B cell (primary cell): ENCODE data around the gene RAB3D. TPM values are rescaled to one million over a fixed set of nuclear protein-coding genes. Genes with fewer than 3 reads are reported as not detected.
"Not testable (repeated sequence)": the region's sequence is repeated elsewhere in the genome, so short reads cannot be mapped to it uniquely, and the experiment has no call there.

Experiments used
- ATAC-seq: fragments of 200-7000 bp; cut with Tn5 transposase; one replicate; pipeline ENCODE4 v1.10.0; 2021; ENCODE audit warnings: low read depth, mild to moderate bottlenecking, moderate number of reproducible peaks, moderate library complexity
- CTCF ChIA-PET: fragments of 350-600 bp; sonication (Branson Sonifier 250); formaldehyde crosslinking; loops from one replicate; lab custom pipeline; 2021; ENCODE audit warnings: antibody characterized with exemption, inconsistent platforms; lab: Charles Lee
- POLR2A ChIA-PET: fragments of 350-600 bp; sonication (Branson Sonifier 250); formaldehyde crosslinking; loops from one replicate; lab custom pipeline; 2021; ENCODE audit warnings: antibody characterized with exemption; lab: Charles Lee
- DNase-seq: peaks from one replicate; pipeline ENCODE4 v3.0.0; 2013
- H2AFZ ChIP-seq: 2 replicates; pipeline ENCODE4 v1.6.1; 2012; ENCODE audit warnings: mild to moderate bottlenecking, low read depth, low read length; ENCODE audit not compliant: insufficient read depth, poor library complexity, severe bottlenecking
- H3K27ac ChIP-seq, 2 donors: 1 replicate in 1 of 2; 2 replicates in 1 of 2; pipeline ENCODE4 v1.5.1; 2012 to 2013; ENCODE audit warnings: low read length in 2 of 2, mild to moderate bottlenecking in 2 of 2, moderate library complexity in 1 of 2
- H3K27me3 ChIP-seq, 4 experiments: fragments of 200-600 bp in 1 of 4; sonication (generic) in 1 of 4; replicated peaks in 1 of 4; 1 replicate in 2 of 4; 2 replicates in 2 of 4; pipeline versions ENCODE4 v1.6.1 to v1.7.0; 2013 to 2016; ENCODE audit warnings: low read length in 3 of 4, mild to moderate bottlenecking in 2 of 4, mixed read lengths in 1 of 4, moderate library complexity in 1 of 4; ENCODE audit not compliant: insufficient read depth in 4 of 4, control insufficient read depth in 3 of 4; ENCODE audit errors: control extremely low read depth in 1 of 4
- H3K36me3 ChIP-seq, 2 experiments: replicated peaks in 1 of 2; 1 replicate in 1 of 2; 2 replicates in 1 of 2; pipeline versions ENCODE4 v1.6.1 to v1.7.1; 2013; ENCODE audit warnings: low read length in 1 of 2; ENCODE audit not compliant: insufficient read depth in 2 of 2, control insufficient read depth in 1 of 2; ENCODE audit errors: control extremely low read depth in 1 of 2, extremely low read depth in 1 of 2
- H3K4me1 ChIP-seq, 2 donors: fragments of 200-600 bp in 1 of 2; sonication (generic) in 1 of 2; 1 replicate in 1 of 2; 2 replicates in 1 of 2; pipeline versions ENCODE4 v1.5.1 to v1.6.1; 2013 to 2017; ENCODE audit warnings: low read length in 2 of 2; ENCODE audit not compliant: control insufficient read depth in 2 of 2, insufficient read depth in 2 of 2
- H3K4me2 ChIP-seq: replicated peaks from 2 replicates; pipeline ENCODE3; 2012; ENCODE audit warnings: mild to moderate bottlenecking, low read depth, low read length; ENCODE audit not compliant: poor library complexity, severe bottlenecking
- H3K4me3 ChIP-seq, 5 experiments: fragments of 200-600 bp in 1 of 5; sonication (generic) in 1 of 5; 1 replicate in 3 of 5; 2 replicates in 2 of 5; pipeline versions ENCODE4 v1.5.1 to v1.7.0; 2011 to 2016; ENCODE audit warnings: low read length in 4 of 5, mild to moderate bottlenecking in 4 of 5, low read depth in 2 of 5, control low read depth in 1 of 5, moderate library complexity in 1 of 5; ENCODE audit not compliant: insufficient read depth in 1 of 5; ENCODE audit errors: control extremely low read depth in 1 of 5, extremely low read depth in 1 of 5
- H3K79me2 ChIP-seq: fragments of 200-600 bp; sonication (generic); one replicate; pipeline ENCODE4 v1.6.0; 2016; ENCODE audit warnings: low read length; ENCODE audit not compliant: control insufficient read depth, insufficient read depth
- H3K9ac ChIP-seq: fragments of 200-600 bp; sonication (generic); 2 replicates; pipeline ENCODE4 v1.6.1; 2017; ENCODE audit warnings: mild to moderate bottlenecking, low read length, moderate library complexity
- H3K9me3 ChIP-seq, 3 donors: one replicate each; pipeline versions ENCODE4 v1.6.1 to v1.7.1; 2013; ENCODE audit warnings: low read length in 2 of 3; ENCODE audit not compliant: control insufficient read depth in 2 of 3, insufficient read depth in 1 of 3; ENCODE audit errors: control extremely low read depth in 1 of 3
- H4K20me1 ChIP-seq: 2 replicates; pipeline ENCODE4 v1.6.0; 2012; ENCODE audit warnings: mild to moderate bottlenecking, low read length; ENCODE audit not compliant: insufficient read depth, control insufficient read depth, poor library complexity, severe bottlenecking
- H3K27ac Mint-ChIP-seq: one replicate; pipeline ENCODE4 v1.8.0; 2021; ENCODE audit warnings: mixed read lengths
- H3K27me3 Mint-ChIP-seq: one replicate; pipeline ENCODE4 v1.8.0; 2021; ENCODE audit warnings: mixed read lengths
- H3K4me1 Mint-ChIP-seq: one replicate; pipeline ENCODE4 v1.8.0; 2021; ENCODE audit warnings: mixed read lengths
- H3K4me3 Mint-ChIP-seq: one replicate; pipeline ENCODE4 v1.8.0; 2021; ENCODE audit warnings: mixed read lengths
- H3K9me3 Mint-ChIP-seq: one replicate; pipeline ENCODE4 v1.8.0; 2022; ENCODE audit warnings: mixed read lengths; ENCODE audit not compliant: insufficient read depth
- EZH2 ChIP-seq: IDR thresholded peaks from 2 replicates; pipeline ENCODE4 v1.6.1; 2012; ENCODE audit warnings: borderline replicate concordance, low read depth, mild to moderate bottlenecking, moderate library complexity, low read length; ENCODE audit not compliant: insufficient read depth, poor library complexity, severe bottlenecking
- whole genome bisulfite sequencing: methylation state at CpG from one replicate; pipeline ENCODE4 v1.1.5; 2013; ENCODE audit warnings: missing lambda C conversion rate; ENCODE audit not compliant: insufficient coverage; 5-methylcytosine and 5-hydroxymethylcytosine counted together
- intact Hi-C: fragments of 100-400 bp; cut with micrococcal nuclease; formaldehyde crosslinking; loops from one replicate; pipeline ENCODE4 v1.10.0; 2022
- polyA plus RNA-seq: library from polyadenylated mRNA; depleted of rRNA; stranded (reverse); fragments of >200 nt; gene quantifications from 2 replicates; pipeline ENCODE4 v1.2.3, GENCODE V29; 2012
- total RNA-seq, 2 donors: library from RNA; stranded (reverse); fragments of 120-200 nt in 1 of 2; gene quantifications; 1 replicate in 1 of 2; 2 replicates in 1 of 2; pipeline versions ENCODE4 v1.2.3 to v1.2.4, GENCODE V29; 2013 to 2022
- TF ChIP-seq, protein P1 (sequence below): fragments of 200-600 bp; IDR thresholded peaks from one replicate; pipeline ENCODE4 v1.8.0; 2022; ENCODE audit warnings: antibody characterized with exemption, mild to moderate bottlenecking

RAB3D gene
- total and polyA plus RNA-seq, 2 donors (not counting 1 experiment from before 2014, with no cell fraction given): 5.3 to 8.9 TPM

DNA sequence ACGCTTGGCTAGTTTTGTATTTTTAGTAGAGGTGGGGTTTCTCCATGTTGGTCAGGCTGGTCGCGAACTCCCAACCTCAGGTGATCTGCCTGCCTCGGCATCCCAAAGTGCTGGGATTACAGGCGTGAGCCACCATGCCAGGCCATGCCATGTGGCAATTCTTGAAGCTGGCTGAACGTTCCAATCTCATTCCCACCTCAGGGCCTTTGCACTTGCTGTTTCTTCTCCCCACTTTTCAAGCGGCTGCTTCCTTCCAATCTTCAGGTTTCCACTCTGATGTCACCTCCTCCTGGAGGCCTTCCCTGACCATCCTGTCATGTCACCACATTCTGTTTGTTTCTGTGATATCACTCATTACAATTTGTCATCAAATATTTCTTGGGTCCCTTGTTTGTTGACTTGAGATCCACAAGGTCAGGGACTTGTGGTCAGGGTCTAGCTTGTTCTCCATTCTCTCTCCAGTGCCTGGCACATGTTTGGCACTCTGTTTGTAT is 40.4 kb upstream of the RAB3D start:
- Histone ChIP-seq H3K27ac (peak overlapping the region; percentile 87 to 93), H3K79me2 (peaks cover 16% of the 10 kb centered on the region), H3K4me3 (no peak overlapping the region), H3K36me3 (no peaks in the 10 kb centered on the region), H4K20me1 (no peaks in the 10 kb centered on the region), H3K9me3 (peaks cover 0 to 11% (median 0%) of the 10 kb centered on the region in 3 donors), H3K9ac (peak overlapping the region; percentile 68), H2AFZ (peak overlapping the region; percentile 81), H3K4me2 (peak overlapping the region; percentile 91), H3K27me3 (peaks cover 0 to 6% (median 2%) of the 10 kb centered on the region in 4 experiments), H3K4me1 (peaks cover 52 to 64% of the 10 kb centered on the region in 2 donors)
- WGBS: 91% methylated on average over 6 of the region's 7 CpGs
- Mint-ChIP-seq H3K9me3 (no peaks in the 10 kb centered on the region), H3K4me3 (peak overlapping the region; percentile 94), H3K4me1 (peaks cover 48% of the 10 kb centered on the region), H3K27ac (peak overlapping the region; percentile 95), H3K27me3 (no peaks in the 10 kb centered on the region)
- TF ChIP-seq, protein P1, sequence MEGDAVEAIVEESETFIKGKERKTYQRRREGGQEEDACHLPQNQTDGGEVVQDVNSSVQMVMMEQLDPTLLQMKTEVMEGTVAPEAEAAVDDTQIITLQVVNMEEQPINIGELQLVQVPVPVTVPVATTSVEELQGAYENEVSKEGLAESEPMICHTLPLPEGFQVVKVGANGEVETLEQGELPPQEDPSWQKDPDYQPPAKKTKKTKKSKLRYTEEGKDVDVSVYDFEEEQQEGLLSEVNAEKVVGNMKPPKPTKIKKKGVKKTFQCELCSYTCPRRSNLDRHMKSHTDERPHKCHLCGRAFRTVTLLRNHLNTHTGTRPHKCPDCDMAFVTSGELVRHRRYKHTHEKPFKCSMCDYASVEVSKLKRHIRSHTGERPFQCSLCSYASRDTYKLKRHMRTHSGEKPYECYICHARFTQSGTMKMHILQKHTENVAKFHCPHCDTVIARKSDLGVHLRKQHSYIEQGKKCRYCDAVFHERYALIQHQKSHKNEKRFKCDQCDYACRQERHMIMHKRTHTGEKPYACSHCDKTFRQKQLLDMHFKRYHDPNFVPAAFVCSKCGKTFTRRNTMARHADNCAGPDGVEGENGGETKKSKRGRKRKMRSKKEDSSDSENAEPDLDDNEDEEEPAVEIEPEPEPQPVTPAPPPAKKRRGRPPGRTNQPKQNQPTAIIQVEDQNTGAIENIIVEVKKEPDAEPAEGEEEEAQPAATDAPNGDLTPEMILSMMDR: no peak
- no peak for TF ChIP-seq EZH2
- ChIA-PET POLR2A (no interaction called here), CTCF (interaction anchor here (0.9 to 4.0 kb wide), 11 partner anchors 31 to 208 kb away, joined by 3 to 41 read pairs (median 14); partner anchors contain the start of genes ODAD3, PRKCSH, RAB3D and RGL3)
- intact Hi-C loops: loop anchor here (2.0 to 10.0 kb wide), 2 partner anchors 85 to 1565 kb away; partner anchors contain the start of gene FBXL12
- ATAC-seq (no peak), DNase-seq (no peak)

DNA sequence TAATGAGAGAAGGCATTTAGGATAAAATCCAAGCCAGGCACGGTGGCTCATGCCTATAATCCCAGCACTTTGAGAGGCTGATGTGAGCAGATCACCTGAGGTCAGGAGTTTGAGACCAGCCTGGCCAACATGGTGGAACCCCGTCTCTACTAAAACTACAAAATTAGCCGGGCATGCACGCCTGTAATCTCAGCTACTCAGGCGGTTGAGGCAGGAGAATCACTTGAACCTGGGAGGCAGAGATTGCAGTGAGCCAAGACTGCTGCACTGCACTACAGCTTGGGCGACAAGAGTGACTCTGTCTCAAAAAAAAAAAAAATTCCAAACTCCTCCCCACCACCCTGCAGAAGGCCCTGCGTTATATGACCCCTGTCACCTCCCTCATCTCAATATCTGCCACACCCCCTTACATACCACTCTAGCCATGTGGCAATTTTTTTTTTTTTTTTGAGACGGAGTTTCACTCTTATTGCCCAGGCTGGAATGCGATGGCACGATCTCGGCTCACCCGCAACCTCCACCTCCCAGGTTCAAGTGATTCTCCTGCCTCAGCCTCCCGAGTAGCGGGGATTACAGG is 39.9 kb upstream of the RAB3D start:
- H4K20me1 ChIP-seq, H3K9me3 Mint-ChIP-seq, H3K4me2 ChIP-seq, H3K36me3 ChIP-seq, POLR2A ChIA-PET, DNase-seq, H3K4me3 ChIP-seq, H3K27ac ChIP-seq, H2AFZ ChIP-seq, ATAC-seq, H3K4me3 Mint-ChIP-seq, H3K27me3 Mint-ChIP-seq, H3K9ac ChIP-seq, H3K27me3 ChIP-seq: not testable (repeated sequence)
- CTCF ChIA-PET: interaction anchor here (1.0 to 4.0 kb wide), 7 partner anchors 31 to 103 kb away, joined by 3 to 41 read pairs (median 17); partner anchors contain the start of genes RAB3D and RGL3
- intact Hi-C loops: loop anchor here (10.0 kb wide), 1 partner anchor 1565 kb away; the partner anchor contains the start of gene FBXL12
- 100% methylated on average over 4 of the region's 14 CpGs for WGBS
- Mint-ChIP-seq H3K27ac (peak overlapping the region; percentile 3), H3K4me1 (peaks cover 43% of the 10 kb centered on the region)
- peaks cover 16% of the 10 kb centered on the region for H3K79me2 ChIP-seq
- H3K9me3 ChIP-seq: peaks cover 0 to 11% (median 0%) of the 10 kb centered on the region in 3 donors
- peaks cover 52 to 64% of the 10 kb centered on the region in 2 donors for H3K4me1 ChIP-seq
